HG03064 (cell line): ENCODE data around the gene FLYWCH1.
"Not testable (repeated sequence)": the region's sequence is repeated elsewhere in the genome, so short reads cannot be mapped to it uniquely, and the experiment has no call there.

Source experiments
- ATAC-seq: cut with Tn5 transposase; IDR thresholded peaks from one replicate; pipeline ENCODE4 v1.9.1; 2021; ENCODE audit warnings: low read depth; ENCODE audit not compliant: unreplicated experiment

FLYWCH1 gene

DNA sequence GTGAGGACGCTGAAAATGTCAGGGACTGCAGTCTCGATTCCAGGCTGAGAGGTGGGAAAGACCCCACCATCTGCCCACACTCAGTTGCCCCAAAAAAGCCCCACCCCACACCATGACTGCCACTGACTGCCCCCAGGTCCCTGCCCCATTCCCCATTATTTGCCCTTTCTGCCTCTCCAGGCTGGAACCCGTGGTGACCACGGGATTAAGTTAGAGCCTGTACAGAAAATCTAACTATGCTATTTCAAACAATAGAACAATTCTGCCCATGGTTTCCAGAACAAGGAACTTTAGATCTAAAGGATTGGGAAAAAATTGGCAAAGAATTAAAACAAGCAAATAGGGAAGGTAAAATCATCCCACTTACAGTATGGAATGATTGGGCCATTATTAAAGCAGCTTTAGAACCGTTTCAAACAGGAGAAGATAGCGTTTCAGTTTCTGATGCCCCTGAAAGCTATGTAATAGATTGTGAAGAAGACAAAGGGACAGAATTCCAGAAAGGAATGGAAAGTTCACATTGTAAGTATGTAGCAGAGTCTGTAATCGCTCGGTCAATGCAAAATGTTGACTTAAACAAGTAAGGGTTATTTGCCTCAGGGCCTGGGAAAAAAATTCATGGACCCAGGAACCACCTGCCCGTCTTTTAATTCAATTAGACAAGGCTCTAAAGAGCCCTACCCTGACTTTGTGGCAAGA is 14.4 kb downstream of the FLYWCH1 start:
- ATAC-seq: no peak

DNA sequence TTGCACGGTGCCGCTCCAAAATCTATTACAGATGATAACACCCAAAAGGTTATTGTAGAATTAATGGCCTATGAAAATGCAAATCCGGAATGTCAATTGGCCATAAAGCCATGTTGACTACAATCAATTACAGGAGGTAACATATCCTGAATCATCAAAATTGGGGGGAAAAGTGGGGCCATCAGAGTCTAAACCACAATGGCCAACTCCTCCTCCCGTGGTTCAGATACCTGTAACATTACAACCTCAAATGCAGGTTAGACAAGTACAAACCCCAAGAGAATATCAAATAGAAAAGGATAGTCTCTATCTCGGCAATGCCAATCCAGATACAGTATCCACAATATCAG is 14.9 kb downstream of the FLYWCH1 start:
- no peak for ATAC-seq

DNA sequence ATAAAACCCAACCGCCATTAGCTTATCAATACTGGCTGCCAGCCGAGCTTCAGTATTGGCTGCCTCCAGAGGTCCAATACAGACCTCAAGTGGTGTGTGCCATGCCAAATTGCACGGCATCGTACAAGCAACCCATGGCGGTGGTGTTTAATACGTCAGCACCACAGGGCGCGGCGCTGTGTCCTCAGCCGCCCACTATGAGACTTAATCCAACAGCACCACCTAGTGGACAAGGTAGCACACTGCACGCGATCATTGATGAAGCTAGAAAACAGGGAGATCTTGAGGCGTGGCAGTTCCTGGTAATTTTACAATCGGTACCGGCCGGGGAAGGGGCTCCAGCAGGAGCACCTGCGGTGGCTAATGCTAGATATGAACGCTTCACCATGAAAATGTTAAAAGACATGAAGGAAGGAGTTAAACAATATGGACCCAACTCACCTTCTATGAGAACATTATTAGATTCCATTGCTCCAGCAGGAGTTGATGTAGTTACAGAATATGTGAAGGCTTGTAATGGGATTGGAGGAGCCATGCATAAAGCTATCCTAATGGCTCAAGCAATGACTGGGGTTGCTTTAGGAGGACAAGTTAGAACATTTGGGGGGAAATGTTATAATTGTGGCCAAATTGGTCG is 15.4 kb downstream of the FLYWCH1 start:
- no peak for ATAC-seq

DNA sequence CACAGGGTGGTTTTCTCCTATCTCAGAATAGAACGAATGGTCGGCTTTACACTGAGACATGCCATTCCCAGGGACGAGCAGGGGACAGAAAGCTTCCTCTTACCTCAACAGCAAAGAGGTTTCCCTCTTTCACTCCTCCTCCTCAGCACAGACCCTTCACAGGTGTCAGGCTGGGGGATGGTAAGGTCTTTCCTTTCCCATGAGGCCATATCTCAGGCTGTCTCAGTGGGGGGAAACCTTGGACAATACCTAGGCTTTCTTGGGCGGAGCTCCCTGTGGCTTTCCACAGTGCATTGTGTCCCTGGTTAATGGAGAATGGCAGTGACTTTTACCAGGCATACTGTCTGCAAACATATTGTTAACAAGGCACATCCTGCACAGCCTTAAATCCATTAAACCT is 16.4 kb downstream of the FLYWCH1 start:
- ATAC-seq: not testable (repeated sequence)

DNA sequence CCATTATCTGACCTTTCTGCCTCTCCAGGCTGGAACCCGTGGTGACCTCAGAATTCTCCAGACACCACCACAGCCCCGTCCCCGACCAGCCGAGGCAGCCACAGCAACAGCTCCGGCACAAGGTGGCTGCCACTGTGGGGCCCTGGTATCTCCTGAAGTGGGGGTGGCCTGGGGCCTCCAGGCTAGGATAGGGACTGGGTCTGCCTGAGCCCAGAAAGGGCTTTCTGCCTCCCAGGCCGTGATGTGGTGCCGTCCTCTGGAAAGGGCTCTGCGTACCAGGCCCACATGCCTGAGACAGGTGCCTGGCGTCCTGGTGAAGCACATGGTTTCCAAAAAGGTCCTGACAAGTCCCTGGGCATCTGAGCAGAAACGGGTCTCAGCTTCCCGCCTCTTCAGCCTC is 17.1 kb downstream of the FLYWCH1 start:
- no peak for ATAC-seq

DNA sequence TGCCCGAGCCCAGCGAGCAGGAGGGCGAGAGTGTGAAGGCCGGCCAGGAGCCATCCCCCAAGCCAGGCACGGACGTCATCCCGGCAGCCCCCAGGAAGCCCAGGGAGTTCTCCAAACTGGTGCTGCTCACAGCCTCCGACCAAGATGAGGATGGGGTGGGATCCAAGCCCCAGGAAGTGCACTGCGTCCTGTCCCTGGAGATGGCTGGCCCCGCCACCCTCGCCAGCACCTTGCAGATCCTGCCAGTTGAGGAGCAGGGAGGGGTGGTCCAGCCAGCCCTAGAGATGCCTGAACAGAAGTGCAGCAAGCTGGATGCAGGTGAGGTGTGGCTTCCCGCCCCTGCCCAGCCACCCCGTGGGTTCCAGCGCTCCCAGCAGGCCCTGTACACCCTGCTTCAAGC is 18.0 kb downstream of the FLYWCH1 start:
- no peak for ATAC-seq

DNA sequence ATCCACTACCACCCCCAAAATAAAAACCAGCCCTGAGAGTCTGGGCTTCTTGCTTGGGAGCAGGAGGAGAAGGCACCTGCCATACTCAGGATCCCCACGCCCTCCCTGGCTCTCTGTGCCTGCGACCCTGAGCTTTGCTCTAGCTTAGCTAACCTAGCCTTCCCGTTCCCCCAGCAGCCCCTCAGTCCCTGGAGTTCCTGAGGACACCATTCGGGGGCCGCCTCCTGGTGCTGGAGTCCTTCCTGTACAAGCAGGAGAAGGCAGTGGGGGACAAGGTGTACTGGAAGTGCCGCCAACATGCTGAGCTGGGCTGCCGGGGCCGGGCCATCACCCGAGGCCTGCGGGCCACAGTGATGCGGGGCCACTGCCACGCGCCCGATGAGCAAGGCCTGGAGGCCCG is 18.5 kb downstream of the FLYWCH1 start:
- ATAC-seq: no peak

DNA sequence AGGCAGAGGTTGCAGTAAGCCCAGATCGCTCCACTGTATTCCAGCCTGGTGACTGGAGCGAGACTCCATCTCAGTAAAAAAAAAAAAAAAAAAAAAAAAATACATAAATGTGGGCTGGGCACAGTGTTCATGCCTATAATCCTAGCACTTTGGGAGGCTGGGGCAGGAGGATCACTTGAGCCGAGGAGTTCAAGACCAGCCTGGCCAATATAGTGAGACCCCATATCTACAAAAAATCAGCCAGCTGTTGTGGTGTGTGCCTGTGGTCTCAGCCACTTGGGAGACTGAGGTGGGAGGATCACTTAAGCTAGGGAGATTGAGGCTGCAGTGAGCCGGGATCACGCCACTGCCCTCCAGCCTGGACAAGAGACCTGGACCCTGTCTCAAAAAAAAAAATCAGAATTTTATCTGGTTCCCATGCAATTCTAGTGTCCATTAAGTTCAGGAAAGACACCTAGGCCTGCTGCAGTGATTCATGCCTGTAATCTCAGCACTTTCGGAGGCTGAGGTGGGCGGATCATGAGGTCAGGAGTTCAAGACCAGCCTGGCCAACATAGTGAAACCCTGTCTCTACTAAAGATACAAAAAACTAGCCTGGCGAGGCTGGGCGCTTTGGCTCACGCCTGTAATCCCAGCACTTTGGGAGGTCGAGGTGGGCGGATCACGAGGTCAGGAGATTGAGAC is 19.6 kb downstream of the FLYWCH1 start:
- ATAC-seq: not testable (repeated sequence)

DNA sequence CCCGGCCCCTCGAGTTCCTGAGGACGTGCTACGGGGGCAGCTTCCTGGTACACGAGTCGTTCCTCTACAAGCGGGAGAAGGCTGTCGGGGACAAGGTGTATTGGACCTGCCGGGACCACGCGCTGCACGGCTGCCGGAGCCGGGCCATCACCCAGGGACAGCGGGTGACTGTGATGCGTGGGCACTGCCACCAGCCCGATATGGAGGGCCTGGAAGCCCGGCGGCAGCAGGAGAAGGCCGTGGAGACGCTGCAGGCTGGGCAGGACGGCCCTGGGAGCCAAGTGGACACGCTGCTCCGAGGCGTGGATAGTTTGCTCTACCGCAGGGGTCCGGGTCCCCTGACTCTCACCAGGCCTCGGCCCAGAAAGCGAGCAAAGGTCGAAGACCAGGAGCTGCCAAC is 21.4 kb downstream of the FLYWCH1 start:
- no peak for ATAC-seq

DNA sequence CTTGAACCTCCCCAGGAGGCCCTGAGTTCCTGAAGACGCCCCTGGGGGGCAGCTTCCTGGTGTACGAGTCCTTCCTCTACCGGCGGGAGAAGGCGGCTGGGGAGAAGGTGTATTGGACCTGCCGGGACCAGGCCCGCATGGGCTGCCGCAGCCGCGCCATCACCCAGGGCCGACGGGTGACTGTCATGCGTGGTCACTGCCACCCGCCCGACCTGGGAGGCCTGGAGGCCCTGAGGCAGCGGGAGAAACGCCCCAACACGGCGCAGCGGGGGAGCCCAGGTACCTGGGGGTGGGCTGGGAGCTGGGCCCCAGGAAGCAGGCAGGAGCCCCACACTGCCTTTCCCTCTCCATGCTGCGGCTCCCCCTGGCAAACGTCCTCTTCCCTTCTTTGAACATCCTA is 22.0 kb downstream of the FLYWCH1 start:
- no peak for ATAC-seq

DNA sequence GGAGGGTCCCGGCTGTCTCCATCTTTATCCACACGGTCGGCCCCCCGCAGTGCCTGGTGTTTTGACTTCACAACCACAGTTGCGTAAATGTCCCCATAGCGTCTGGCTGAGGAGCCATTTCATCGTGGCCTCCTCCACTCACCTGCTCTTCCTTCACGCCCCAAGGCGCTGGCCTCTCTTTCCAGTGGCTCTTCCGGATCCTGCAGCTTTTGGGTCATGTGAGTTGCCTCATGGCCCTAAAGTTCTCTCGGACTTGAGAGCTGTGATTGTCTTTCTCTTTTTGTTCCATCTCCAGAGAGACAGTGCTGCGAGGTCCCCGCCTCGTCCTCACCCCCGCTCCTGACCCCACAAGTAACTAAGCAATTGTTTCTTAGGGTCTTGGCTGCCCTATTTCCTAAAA is 22.7 kb downstream of the FLYWCH1 start:
- ATAC-seq: no peak

DNA sequence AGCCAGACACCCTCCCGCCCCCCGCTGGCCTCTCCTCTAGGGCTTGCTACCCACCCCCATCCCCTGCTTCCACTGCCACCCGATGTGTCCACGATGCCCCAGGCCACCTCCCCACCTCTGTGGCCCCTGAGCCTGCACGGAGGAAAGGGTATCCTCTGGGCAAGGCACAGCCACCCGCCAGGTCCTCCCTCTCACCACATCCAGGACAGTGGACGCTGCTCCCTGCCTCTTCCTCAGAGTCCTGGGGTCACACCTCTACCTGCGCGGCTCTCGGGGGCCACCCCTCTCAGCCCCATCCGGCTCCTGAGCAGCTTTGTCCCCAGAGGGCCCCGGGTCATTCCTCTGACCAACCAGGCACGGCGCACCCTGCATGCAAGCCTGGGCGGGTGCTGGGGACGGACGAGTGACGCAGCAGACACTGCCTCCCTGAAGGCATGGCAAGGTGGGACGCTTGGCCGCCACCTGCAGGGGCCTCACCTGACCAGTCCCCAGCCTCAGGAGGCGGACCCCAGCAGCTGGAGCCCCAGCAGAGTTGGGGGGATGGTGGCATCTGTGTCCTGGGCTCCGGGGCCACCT is 24.8 kb downstream of the FLYWCH1 start:
- no peak for ATAC-seq

DNA sequence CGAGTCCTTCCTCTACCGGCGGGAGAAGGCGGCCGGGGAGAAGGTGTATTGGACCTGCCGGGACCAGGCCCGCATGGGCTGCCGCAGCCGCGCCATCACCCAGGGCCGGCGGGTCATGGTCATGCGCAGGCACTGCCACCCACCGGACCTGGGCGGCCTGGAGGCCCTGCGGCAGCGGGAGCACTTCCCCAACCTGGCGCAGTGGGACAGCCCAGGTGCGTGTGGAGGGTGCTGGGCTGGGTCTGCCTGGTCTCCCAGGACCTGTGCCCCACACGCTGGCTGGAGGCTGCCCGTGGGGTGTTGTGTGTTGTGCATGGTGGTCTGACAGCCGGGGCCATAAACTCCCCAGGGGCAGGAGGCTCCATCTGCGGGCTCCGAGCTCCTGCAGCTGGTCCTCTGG is 25.4 kb downstream of the FLYWCH1 start:
- no peak for ATAC-seq

DNA sequence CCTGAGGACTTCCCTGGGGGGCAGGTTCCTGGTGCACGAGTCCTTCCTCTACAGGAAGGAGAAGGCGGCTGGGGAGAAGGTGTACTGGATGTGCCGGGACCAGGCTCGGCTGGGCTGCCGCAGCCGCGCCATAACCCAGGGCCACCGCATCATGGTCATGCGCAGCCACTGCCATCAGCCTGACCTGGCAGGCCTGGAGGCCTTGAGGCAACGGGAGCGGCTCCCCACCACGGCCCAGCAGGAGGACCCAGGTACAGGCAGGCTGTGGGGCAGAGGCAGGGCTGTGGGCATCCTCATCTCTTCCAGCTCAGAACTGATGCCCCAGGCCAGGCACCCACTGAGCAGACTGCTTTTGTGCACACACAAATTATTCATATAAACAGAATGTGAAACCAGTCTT is 26.5 kb downstream of the FLYWCH1 start:
- ATAC-seq: no peak

DNA sequence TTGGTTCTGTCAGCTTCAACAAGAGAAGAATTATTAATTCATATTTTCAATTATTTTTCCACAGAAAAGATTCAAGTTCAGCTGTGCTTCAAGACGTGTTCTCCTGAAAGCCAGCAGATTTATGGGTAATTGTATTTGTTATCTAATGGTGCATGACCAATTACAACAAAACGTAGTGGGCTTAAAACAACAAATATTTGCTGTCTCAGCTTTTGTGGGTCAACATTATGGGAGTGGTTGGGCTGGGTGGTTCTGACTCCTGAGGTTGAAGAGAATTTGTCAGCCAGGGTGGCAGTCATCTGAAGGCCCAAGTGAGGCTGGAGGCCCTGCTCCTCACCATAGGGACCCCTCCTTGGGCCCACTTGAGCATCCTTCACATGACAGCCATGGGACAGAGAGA is 28.2 kb downstream of the FLYWCH1 start:
- ATAC-seq: no peak

DNA sequence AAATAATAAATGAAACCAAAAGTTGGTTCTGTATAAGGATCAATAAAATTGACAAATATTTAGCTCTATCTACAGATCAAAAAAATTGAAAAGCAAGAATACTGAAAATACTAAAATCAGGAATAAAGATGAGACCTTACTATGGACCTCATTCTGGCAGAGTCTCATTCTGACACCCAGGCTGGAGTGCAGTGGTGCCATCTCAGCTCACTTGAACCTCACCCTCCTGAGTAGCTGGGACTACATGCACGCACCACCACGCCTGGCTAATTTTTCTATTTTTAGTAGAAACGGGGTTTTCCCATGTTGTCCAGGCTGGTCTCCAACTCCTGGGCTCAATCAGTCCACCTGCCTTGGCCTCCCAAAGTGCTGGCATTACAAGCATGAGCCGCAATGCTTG is 30.3 kb downstream of the FLYWCH1 start:
- ATAC-seq: no peak

DNA sequence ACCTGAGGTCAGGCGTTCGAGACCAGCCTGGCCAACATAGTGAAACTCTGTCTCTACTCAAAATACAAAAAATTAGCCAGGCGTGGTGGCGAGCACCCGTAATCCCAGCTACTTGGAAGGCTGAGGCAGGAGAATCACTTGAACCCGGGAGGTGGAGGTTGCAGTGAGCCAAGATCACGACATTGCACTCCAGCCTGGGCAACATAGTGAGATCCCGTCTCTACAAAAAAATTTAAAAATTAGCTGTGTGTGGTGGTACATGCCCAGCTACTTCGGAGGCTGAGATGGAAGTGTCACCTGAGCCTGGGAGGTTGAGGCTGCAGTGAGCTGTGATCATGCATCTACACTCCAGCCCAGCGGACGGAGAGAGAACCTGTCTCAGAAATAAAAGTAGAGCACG is 32.0 kb downstream of the FLYWCH1 start:
- ATAC-seq: not testable (repeated sequence)

DNA sequence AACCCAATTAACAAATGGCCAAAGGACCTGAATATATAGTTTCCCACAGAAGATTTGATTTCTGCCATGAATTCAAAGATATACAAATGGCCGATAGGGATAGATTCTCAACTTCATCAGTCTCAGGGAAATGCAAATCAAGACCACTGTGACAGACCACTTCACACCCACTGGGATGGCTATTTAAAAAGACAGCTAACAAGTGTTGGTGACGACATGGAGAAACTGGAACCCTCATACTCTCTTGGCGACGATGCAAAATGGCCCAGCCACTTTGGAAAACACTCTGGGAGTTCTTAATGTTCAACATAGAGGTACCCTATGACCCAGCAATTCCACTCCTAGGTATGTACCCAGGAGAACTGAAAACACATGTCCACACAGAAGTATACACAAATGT is 34.9 kb downstream of the FLYWCH1 start:
- ATAC-seq: no peak

DNA sequence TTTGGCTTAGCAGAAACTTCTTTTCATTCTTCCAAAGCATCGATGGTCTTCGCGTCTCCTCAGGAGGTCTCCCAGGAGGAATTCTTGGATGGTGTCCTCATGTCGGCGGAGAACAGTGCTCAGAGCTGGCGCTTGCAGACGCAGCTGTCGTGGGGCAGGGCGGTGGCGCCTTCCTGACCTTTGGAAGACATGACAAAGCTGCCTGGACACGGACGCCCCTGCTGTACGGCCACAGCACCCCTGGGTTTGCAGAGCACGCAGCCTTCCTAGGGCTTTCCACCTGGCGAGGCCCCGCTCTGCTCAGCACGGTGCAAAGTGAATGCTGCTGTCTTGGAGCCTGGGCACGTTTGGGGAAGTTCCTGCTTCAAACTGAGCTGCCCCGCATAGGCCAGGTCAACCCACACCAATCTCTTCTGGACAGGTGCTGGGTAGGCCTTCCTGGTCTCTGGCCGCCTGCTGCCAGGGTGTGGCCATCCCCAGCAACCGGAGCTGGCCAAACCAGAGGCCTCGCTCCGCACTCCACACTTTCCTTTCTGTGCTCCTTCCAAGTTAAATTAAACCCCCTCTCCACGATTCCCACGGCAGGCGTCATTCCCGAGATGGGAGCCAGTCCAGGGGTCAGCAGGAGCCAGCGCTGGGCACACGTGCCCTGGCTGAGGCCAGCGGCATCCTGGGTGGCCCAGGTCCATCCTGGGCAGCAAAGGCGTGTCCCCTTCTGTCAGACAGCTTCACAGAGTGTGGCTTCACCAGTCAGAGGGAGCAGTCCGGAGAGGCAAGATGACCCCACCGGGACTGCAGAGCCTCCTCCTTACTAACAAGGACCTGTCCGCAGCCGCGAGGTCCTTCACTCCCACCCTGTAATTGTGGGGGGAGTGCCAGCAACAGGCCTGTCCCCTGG is 37.3 kb downstream of the FLYWCH1 start:
- ATAC-seq: no peak

DNA sequence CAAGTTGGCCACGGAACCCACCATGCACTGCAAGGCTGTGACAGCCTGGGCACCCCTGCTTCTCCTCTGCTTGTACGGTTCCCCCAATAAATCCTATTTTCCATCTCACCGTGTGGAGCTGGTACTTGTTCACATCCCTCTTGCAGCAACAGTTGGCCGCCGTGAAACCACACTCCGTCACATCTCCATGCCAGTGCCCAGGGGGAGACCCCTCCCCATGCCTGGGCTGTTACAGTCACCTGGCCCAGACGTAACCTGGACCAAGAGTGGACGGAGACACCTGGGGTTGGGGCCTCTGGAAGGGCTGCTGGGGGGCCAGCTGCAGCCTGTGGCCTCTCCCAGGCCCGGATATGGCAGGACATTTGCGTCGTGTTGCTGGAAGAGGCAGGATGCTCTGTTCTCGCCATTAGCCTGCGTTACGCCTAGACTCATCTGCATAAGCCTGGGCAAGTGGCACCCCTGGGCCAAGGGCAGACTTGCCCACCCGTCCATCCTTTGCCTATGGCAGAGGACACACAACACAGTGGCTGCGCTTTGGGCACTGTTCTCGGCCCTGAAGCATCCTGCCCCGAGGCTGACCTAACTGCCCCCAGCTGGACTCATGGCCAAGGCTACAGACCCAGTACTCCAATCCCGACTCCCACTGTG is 38.1 kb downstream of the FLYWCH1 start:
- ATAC-seq: no peak
